GM12892 (cell line): Measurements from ENCODE around the gene BTBD17.

ENCODE experiments used
- POLR2A ChIP-seq: IDR thresholded peaks from 2 replicates; pipeline ENCODE4 v1.6.1; 2011; ENCODE audit warnings: low read depth, low read length, control low read depth
- POLR2AphosphoS5 ChIP-seq: IDR thresholded peaks from 2 replicates; pipeline ENCODE4 v1.6.1; 2011; ENCODE audit warnings: low read depth, low read length, control low read depth

GRCh38 chr17:74383141-74383540 is 21.5 kb upstream of the BTBD17 start:
- no peak for TF ChIP-seq POLR2A
- no peak for TF ChIP-seq POLR2AphosphoS5
